Measurements from ENCODE around the gene HID1.
"Not testable (repeated sequence)": the region's sequence is repeated elsewhere in the genome, so short reads cannot be mapped to it uniquely, and the experiment has no call there.

Gene HID1

GRCh38 chr17:74972107-74972972 is at the start of gene HID1:
TSS of gene HID1 (minus strand) at chr17:74972759. CDS start at chr17:74972656, 103 bp downstream.
- no peak for DNase-seq

- no peak for DNase-seq
Observed at GRCh38 chr17:75020331-75021110, 48.0 kb upstream of the HID1 start.

- no peak for DNase-seq
Observed at GRCh38 chr17:75019710-75020109, 47.2 kb upstream of the HID1 start.

- no peak for DNase-seq
Observed at GRCh38 chr17:75019146-75019545, 46.6 kb upstream of the HID1 start.

GRCh38 chr17:75013092-75013559 is 40.6 kb upstream of the HID1 start:
- no peak for DNase-seq

- DNase-seq, result peak; percentile 77
Observed at GRCh38 chr17:75012346-75013091, 40.0 kb upstream of the HID1 start, which contains the start of gene MRPL58. TSS of gene MRPL58 (plus strand) at chr17:75012670. CDS start at chr17:75012687, 17 bp downstream.

GRCh38 chr17:75012096-75012345 is 39.5 kb upstream of the HID1 start:
- no peak for DNase-seq

GRCh38 chr17:75011401-75012095 is 39.0 kb upstream of the HID1 start:
- peak; percentile 91 for DNase-seq

- DNase-seq, result peak; percentile 94
Observed at GRCh38 chr17:75010683-75011400, 38.3 kb upstream of the HID1 start.

- no peak for DNase-seq
Observed at GRCh38 chr17:75009139-75009724, 36.7 kb upstream of the HID1 start.

GRCh38 chr17:75008373-75008772 is 35.8 kb upstream of the HID1 start:
- no peak for DNase-seq

- no peak for DNase-seq
Observed at GRCh38 chr17:75006653-75007052, 34.1 kb upstream of the HID1 start.

- DNase-seq, result not testable (repeated sequence)
Observed at GRCh38 chr17:75006084-75006483, 33.5 kb upstream of the HID1 start.

GRCh38 chr17:75005291-75005690 is 32.7 kb upstream of the HID1 start:
- DNase-seq, result no peak

GRCh38 chr17:75004371-75004770 is 31.8 kb upstream of the HID1 start:
- no peak for DNase-seq

- DNase-seq, result no peak
Observed at GRCh38 chr17:75003957-75004355, 31.4 kb upstream of the HID1 start.

- no peak for DNase-seq
Observed at GRCh38 chr17:75003070-75003956, 30.8 kb upstream of the HID1 start.

- DNase-seq, result no peak
Observed at GRCh38 chr17:75001915-75002843, 29.6 kb upstream of the HID1 start.

GRCh38 chr17:74999523-74999922 is 27.0 kb upstream of the HID1 start:
- DNase-seq, result no peak
